Measurements from ENCODE around the gene AP3D1.

- TF ChIP-seq POLR2A (IDR thresholded peaks at IDR 0.05) (no peak), CTCF (IDR thresholded peaks at IDR 0.05) (no peak)
Observed at GRCh38 chr19:2199861-2200623, 48.7 kb upstream of the AP3D1 start.
